ENCODE data around the gene EPHA3.

GRCh38 chr3:89101921-89102320 is 5.5 kb upstream of the EPHA3 start:
- TF ChIP-seq CTCF (IDR thresholded peaks at IDR 0.05) (no peak), EP300 (IDR thresholded peaks at IDR 0.05) (no peak), POLR2A (IDR thresholded peaks at IDR 0.05) (no peak)

Measured in ovary (tissue), 3 donors.